ENCODE measurements around the gene CHCHD3.

The CHCHD3 gene

DNA sequence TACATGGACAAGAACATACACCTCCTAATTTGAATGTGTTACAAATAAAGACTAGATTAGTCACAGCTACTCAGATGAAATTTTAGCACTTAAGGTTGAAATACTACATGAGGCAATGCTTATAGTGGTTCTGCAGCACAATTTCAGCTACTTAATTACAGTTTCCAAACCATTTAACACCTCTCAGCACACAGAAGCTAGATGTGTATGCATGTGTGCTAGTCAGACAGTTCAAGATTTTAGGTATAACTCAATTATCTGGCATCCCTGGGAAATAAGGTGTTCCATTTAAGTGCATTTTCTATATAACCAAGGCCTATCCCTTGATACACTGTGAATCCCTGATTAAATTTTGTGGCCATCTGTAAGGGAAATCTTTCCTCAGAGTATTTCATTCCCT, 141.8 kb downstream of the CHCHD3 start:
- TF ChIP-seq, protein P1, sequence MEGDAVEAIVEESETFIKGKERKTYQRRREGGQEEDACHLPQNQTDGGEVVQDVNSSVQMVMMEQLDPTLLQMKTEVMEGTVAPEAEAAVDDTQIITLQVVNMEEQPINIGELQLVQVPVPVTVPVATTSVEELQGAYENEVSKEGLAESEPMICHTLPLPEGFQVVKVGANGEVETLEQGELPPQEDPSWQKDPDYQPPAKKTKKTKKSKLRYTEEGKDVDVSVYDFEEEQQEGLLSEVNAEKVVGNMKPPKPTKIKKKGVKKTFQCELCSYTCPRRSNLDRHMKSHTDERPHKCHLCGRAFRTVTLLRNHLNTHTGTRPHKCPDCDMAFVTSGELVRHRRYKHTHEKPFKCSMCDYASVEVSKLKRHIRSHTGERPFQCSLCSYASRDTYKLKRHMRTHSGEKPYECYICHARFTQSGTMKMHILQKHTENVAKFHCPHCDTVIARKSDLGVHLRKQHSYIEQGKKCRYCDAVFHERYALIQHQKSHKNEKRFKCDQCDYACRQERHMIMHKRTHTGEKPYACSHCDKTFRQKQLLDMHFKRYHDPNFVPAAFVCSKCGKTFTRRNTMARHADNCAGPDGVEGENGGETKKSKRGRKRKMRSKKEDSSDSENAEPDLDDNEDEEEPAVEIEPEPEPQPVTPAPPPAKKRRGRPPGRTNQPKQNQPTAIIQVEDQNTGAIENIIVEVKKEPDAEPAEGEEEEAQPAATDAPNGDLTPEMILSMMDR (IDR thresholded peaks at IDR 0.05; ENCODE audit: low read depth, low read length), result no peak

DNA sequence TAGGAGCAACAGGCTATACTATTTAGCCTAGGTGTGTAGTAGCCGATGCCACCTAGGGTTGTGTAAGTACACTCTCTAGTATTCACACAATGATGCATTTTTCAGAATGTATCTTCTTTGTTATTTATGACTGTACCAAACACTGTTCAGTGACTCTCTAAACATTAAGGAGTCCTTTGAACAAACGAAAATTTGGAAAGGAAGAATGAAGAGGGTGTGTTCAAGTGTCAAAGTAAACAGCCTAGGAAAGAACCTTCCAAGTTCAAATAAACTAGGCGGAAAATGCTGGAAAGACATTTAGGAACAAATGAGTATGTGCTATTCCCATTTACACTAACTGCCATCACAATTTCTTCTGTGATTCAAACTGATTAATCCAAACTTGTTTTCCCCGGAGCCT, 142.4 kb downstream of the CHCHD3 start:
- TF ChIP-seq, protein P1 (IDR thresholded peaks at IDR 0.05; ENCODE audit: low read depth, low read length), result no peak
- DNase-seq (ENCODE audit: extremely low read depth, low read depth), result no peak

More for the DNA sequence above, 141.8 kb downstream of the CHCHD3 start:
- no peak for DNase-seq (ENCODE audit: extremely low read depth, low read depth)

DNA sequence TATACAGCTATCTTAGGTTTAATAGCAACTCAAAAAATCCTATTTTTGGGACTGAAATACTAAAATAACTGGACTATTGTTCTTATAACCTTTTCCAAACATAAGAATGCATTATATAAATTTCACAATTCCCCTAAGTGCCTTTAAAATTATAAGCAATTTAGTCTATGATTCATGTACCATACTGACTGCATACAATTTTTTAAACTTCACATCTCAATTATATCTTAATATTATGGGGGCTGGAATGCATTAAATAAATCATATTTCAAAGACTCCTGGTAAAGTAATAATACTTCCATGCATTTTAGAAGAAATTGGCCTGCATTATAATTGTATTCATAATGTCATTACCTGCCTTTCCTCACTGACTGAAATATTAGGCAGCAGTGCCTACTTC, 144.6 kb downstream of the CHCHD3 start:
- TF ChIP-seq, protein P1 (IDR thresholded peaks at IDR 0.05; ENCODE audit: low read depth, low read length), result no peak
- DNase-seq (ENCODE audit: extremely low read depth, low read depth), result no peak

DNA sequence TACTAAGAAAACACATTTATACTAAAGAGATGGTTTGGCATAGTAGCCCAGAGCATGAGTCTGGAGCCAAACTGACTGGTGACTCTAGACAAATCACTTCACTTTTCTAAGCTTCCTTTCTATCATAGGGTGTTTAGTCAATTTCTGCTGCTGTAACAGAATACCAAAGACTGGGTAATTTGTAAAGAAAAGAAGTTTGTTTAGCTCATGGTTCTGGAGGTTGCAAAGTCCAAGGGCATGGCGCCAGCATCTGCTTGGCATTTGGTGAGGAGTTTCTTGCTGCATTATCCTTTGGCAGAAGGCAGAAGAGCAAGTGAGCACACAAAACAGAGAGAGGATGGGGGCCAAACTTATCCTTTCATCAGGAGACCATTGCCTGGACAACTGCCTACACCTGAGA, 146.3 kb downstream of the CHCHD3 start:
- no peak for DNase-seq (ENCODE audit: extremely low read depth, low read depth)
- TF ChIP-seq, protein P1 (IDR thresholded peaks at IDR 0.05; ENCODE audit: low read depth, low read length), result no peak

DNA sequence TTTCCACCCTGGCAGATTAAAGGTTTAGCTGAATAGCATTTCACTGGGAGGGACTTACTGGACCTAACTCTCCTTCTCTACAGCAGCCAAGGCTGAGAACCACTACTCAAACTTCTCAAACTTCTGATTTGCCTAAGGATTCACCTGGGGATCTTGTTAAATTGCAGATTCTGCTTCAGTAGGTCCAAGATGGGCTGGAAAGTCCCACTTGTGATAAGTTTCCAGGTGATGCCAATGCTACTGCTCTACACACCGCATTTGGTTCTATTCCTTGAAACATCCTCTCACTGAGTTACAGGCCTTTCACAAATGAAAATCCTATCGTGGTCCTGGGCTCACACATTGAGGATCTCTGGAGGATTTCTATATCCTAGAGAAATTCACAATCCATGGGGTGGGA, 147.9 kb downstream of the CHCHD3 start:
- TF ChIP-seq, protein P1 (IDR thresholded peaks at IDR 0.05; ENCODE audit: low read depth, low read length), result no peak
- no peak for DNase-seq (ENCODE audit: extremely low read depth, low read depth)

DNA sequence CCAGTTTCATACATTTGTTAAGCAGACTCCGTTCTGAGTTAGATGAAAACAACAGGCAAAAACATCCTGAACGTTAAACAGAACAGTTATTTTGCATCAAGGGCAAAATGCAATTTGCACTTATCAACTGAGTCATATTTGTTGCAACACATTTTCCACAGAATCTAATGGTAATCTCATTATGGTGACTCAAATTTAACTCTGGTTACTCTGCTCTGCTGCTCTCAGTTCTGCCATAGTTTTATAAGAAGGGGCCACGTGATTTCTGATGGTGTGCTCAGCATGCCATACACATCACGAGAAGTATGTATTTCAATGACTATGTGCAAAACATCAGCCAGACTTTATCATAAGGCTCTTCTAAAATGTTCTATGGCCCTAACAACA, 148.8 kb downstream of the CHCHD3 start:
- TF ChIP-seq, protein P1 (IDR thresholded peaks at IDR 0.05; ENCODE audit: low read depth, low read length), result no peak
- DNase-seq (ENCODE audit: extremely low read depth, low read depth), result no peak

DNA sequence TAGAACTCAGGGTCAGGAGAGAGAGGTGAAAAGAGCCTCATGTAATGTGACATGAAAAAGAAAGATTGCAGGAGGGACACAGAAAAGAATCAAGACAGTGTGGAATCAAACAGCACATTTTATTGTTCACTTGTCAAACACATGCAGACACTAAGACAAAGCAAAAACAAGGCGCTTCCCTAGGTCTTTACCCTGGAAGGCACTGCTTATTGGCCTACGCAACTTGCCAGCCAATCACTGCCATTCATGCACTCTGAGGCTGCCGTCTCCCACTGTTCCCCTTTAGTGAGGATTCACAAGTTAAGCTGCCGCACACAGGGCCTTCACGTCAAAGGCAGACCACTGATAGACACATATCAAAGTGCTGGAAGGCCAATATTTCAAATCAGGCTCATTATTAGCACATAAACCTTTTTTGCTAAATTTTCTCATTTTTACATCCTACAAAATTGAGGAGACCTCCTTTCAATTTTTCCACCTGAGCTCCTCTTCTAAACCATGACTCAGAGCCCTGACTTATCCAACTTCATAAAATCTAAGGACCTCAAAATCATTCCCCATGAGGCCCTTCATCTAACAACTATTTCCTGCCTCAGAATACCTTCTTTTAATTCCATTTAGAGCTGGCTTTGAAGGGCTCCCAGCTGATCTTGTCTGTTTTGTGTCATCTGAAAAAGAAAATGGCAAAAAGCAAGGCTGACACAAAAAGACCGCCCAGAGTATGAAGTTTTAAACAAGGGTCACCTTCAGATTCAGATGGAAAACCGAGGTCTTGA, 149.4 kb downstream of the CHCHD3 start:
- no peak for DNase-seq (ENCODE audit: extremely low read depth, low read depth)
- TF ChIP-seq, protein P1 (IDR thresholded peaks at IDR 0.05; ENCODE audit: low read depth, low read length), result no peak

Measured in AG09319 (cell line).